ENCODE data around the gene STAMBPL1.
"Not testable (repeated sequence)": the region's sequence is repeated elsewhere in the genome, so short reads cannot be mapped to it uniquely, and the experiment has no call there.

STAMBPL1 gene

GRCh38 chr10:88879534-88880281 is at the start of gene STAMBPL1:
STAMBPL1 (plus strand) TSS chr10:88880245; CDS start chr10:88901709, 21,464 bp downstream.
- peak; percentile 43 to 57 for DNase-seq (ENCODE audit: low read depth in 2 of 2, low spot score in 1 of 2)

- no peak for DNase-seq (ENCODE audit: low read depth in 2 of 2, low spot score in 1 of 2)
Measured at GRCh38 chr10:88830643-88831268, 49.3 kb upstream of the STAMBPL1 start.

GRCh38 chr10:88831709-88832108 is 48.3 kb upstream of the STAMBPL1 start:
- DNase-seq (ENCODE audit: low read depth in 2 of 2, low spot score in 1 of 2), result no peak

- DNase-seq (ENCODE audit: low read depth in 2 of 2, low spot score in 1 of 2), result no peak
Measured at GRCh38 chr10:88832376-88832775, 47.7 kb upstream of the STAMBPL1 start.

- no peak for DNase-seq (ENCODE audit: low read depth in 2 of 2, low spot score in 1 of 2)
Measured at GRCh38 chr10:88833156-88833555, 46.9 kb upstream of the STAMBPL1 start.

- no peak for DNase-seq (ENCODE audit: low read depth in 2 of 2, low spot score in 1 of 2)
Measured at GRCh38 chr10:88833723-88834122, 46.3 kb upstream of the STAMBPL1 start.

GRCh38 chr10:88835096-88835909 is 44.7 kb upstream of the STAMBPL1 start:
- peak; percentile 74 to 86 for DNase-seq (ENCODE audit: low read depth in 2 of 2, low spot score in 1 of 2)

GRCh38 chr10:88835910-88836221 is 44.2 kb upstream of the STAMBPL1 start:
- no peak for DNase-seq (ENCODE audit: low read depth in 2 of 2, low spot score in 1 of 2)

GRCh38 chr10:88837632-88838031 is 42.4 kb upstream of the STAMBPL1 start:
- DNase-seq (ENCODE audit: low read depth in 2 of 2, low spot score in 1 of 2), result not testable (repeated sequence)

GRCh38 chr10:88838766-88839350 is 41.2 kb upstream of the STAMBPL1 start:
- DNase-seq (ENCODE audit: low read depth in 2 of 2, low spot score in 1 of 2), result no peak

- DNase-seq (ENCODE audit: low read depth in 2 of 2, low spot score in 1 of 2), result no peak
Measured at GRCh38 chr10:88840104-88840503, 39.9 kb upstream of the STAMBPL1 start.

GRCh38 chr10:88840881-88841280 is 39.2 kb upstream of the STAMBPL1 start:
- no peak for DNase-seq (ENCODE audit: low read depth in 2 of 2, low spot score in 1 of 2)

GRCh38 chr10:88841316-88842111 is 38.5 kb upstream of the STAMBPL1 start:
- no peak for DNase-seq (ENCODE audit: low read depth in 2 of 2, low spot score in 1 of 2)

GRCh38 chr10:88843171-88843570 is 36.9 kb upstream of the STAMBPL1 start:
- no peak for DNase-seq (ENCODE audit: low read depth in 2 of 2, low spot score in 1 of 2)

GRCh38 chr10:88848499-88848898 is 31.5 kb upstream of the STAMBPL1 start:
- DNase-seq (ENCODE audit: low read depth in 2 of 2, low spot score in 1 of 2), result no peak

GRCh38 chr10:88849234-88849633 is 30.8 kb upstream of the STAMBPL1 start:
- DNase-seq (ENCODE audit: low read depth in 2 of 2, low spot score in 1 of 2), result no peak

GRCh38 chr10:88850712-88851111 is 29.3 kb upstream of the STAMBPL1 start:
- DNase-seq (ENCODE audit: low read depth in 2 of 2, low spot score in 1 of 2), result no peak

GRCh38 chr10:88851706-88852105 is 28.3 kb upstream of the STAMBPL1 start, which contains the start of gene ANKRD22:
ANKRD22 (minus strand) TSS chr10:88851844; CDS start chr10:88851607, 237 bp downstream.
- DNase-seq (ENCODE audit: low read depth in 2 of 2, low spot score in 1 of 2), result no peak

GRCh38 chr10:88852327-88852726 is 27.7 kb upstream of the STAMBPL1 start:
- DNase-seq (ENCODE audit: low read depth in 2 of 2, low spot score in 1 of 2), result no peak

- no peak for DNase-seq (ENCODE audit: low read depth in 2 of 2, low spot score in 1 of 2)
Measured at GRCh38 chr10:88853155-88853881, 26.7 kb upstream of the STAMBPL1 start.
